Measurements from ENCODE around the gene ZMIZ1. TPM values are rescaled to one million over a fixed set of nuclear protein-coding genes. Genes with fewer than 3 reads are reported as not detected.

The ZMIZ1 gene
- total RNA-seq, 1 experiment from 2014 or later: 28.4 TPM

- no peak for TF ChIP-seq ZBTB33 (IDR thresholded peaks at IDR 0.05; ENCODE audit: extremely low read depth, insufficient replicate concordance, low read length)
- no peak for TF ChIP-seq ZFX (IDR thresholded peaks at IDR 0.05)
- no peak for TF ChIP-seq CBX3 (IDR thresholded peaks at IDR 0.05; ENCODE audit: low read depth)
These were observed 83.7 kb downstream of the ZMIZ1 start (continued) for GRCh38 chr10:79152423-79152817.

- BruUV-seq (replicated peaks): no TSS peak
- ChIA-PET CTCF (no interaction called here), RAD21 (ENCODE audit: low non-redundant PET in 1 of 2, low total read pairs in 2 of 2, uncharacterized antibody in 2 of 2, unreplicated experiment in 2 of 2) (no interaction called here), POLR2A (no interaction called here)
- ATAC-seq: no peak
- H3K79me2 ChIP-seq (ENCODE audit: insufficient read depth, low read length): peaks cover 7% of the 10 kb centered on the region; the same call in 1 of the 2 replicates
- H3K27ac ChIP-seq (ENCODE audit: low read depth, low read length): no peak overlapping the region
- H3K4me2 ChIP-seq (ENCODE audit: low read length): no peak overlapping the region
- H4K20me1 ChIP-seq (ENCODE audit: insufficient read depth): no peaks in the 10 kb centered on the region
- no peaks in the 10 kb centered on the region for H3K36me3 ChIP-seq (ENCODE audit: control insufficient read depth in 1 of 2, insufficient read depth in 2 of 2, low read length in 2 of 2)
- H3K9ac ChIP-seq (ENCODE audit: low read length): no peak overlapping the region
- no peaks in the 10 kb centered on the region for H3K27me3 ChIP-seq (ENCODE audit: insufficient read depth, low read length)
- H3K9me3 ChIP-seq (ENCODE audit: control insufficient read depth in 1 of 2, insufficient read depth in 1 of 2, low read depth in 1 of 2, low read length in 2 of 2): no peaks in the 10 kb centered on the region
- no peak overlapping the region for H3K4me3 ChIP-seq (replicated peaks in 1 of 2; ENCODE audit: low read depth in 1 of 2, low read length in 2 of 2)
- H3K9me2 ChIP-seq (ENCODE audit: insufficient read depth): no peaks in the 10 kb centered on the region
- peaks cover 70 to 95% of the 10 kb centered on the region in 2 experiments for H3K4me1 ChIP-seq (ENCODE audit: control insufficient read depth in 1 of 2, insufficient read depth in 2 of 2, low read length in 2 of 2)
- no peak for DNase-seq (ENCODE audit: low read depth, low spot score)
- intact Hi-C loops (cut with micrococcal nuclease): loop anchor here (5.0 kb wide), 1 partner anchor 181 kb away; no protein-coding TSS in a partner anchor
- no peak overlapping the region for H2AFZ ChIP-seq (ENCODE audit: low read depth, low read length, poor library complexity, severe bottlenecking)
- TF ChIP-seq TCF7L2 (IDR thresholded peaks at IDR 0.05; ENCODE audit: borderline replicate concordance, extremely low read depth, insufficient read depth, insufficient read length) (no peak), ZBTB33 (IDR thresholded peaks at IDR 0.05; ENCODE audit: extremely low read depth, insufficient replicate concordance, low read length) (no peak), POLR2AphosphoS5 (IDR thresholded peaks at IDR 0.05; ENCODE audit: low read depth, low read length) (no peak), SIN3A (IDR thresholded peaks at IDR 0.05; ENCODE audit: low read depth) (no peak), FOSL1 (IDR thresholded peaks at IDR 0.05; ENCODE audit: low read depth) (no peak), MAX (IDR thresholded peaks at IDR 0.05) (no peak), ELF1 (IDR thresholded peaks at IDR 0.05; ENCODE audit: borderline replicate concordance, low read depth) (no peak), JUND (IDR thresholded peaks at IDR 0.05) (no peak), RAD21 (IDR thresholded peaks at IDR 0.05; ENCODE audit: low read depth) (no peak), EZH2phosphoT487 (IDR thresholded peaks at IDR 0.05; ENCODE audit: borderline replicate concordance) (no peak), SRF (IDR thresholded peaks at IDR 0.05; ENCODE audit: low read depth) (no peak), CEBPB (IDR thresholded peaks at IDR 0.05; ENCODE audit: low read depth) (no peak), ZFX (IDR thresholded peaks at IDR 0.05) (no peak), YY1 (IDR thresholded peaks at IDR 0.05; ENCODE audit: extremely low read depth, insufficient replicate concordance, low read depth, low read length) (no peak), ATF3 (IDR thresholded peaks at IDR 0.05) (no peak), ZNF274 (IDR thresholded peaks at IDR 0.05; ENCODE audit: low read depth, low read length) (no peak), REST (IDR thresholded peaks at IDR 0.05; ENCODE audit: low read depth) (no peak), SP1 (IDR thresholded peaks at IDR 0.05; ENCODE audit: low read depth) (no peak)
These were observed 85.0 kb downstream of the ZMIZ1 start for GRCh38 chr10:79153745-79154144.
